ENCODE results near the gene DENND5A. TPM values are rescaled to one million over a fixed set of nuclear protein-coding genes. Genes with fewer than 3 reads are reported as not detected.

Gene DENND5A
- total and polyA plus RNA-seq, 9 of the 15 experiments (the other 6 are each of a cell fraction or from before 2014, with no cell fraction given), result 11.7 to 130 (median 46.3) TPM

- peaks cover 87% of the 10 kb centered on the region for H3K79me2 ChIP-seq (ENCODE audit: control insufficient read depth, insufficient read depth, low read length)
- H3K27me3 ChIP-seq (ENCODE audit: control insufficient read depth in 2 of 2, insufficient read depth in 2 of 2, low read length in 2 of 2), result no peaks in the 10 kb centered on the region
- no peaks in the 10 kb centered on the region for H3K36me3 ChIP-seq (ENCODE audit: control insufficient read depth, insufficient read depth, low read length)
- no peak overlapping the region for H2AFZ ChIP-seq (ENCODE audit: low read depth, low read length)
- ATAC-seq (peak; percentile 32), DNase-seq (ENCODE audit: extremely low read depth in 1 of 4, low spot score in 3 of 4) (no peak), FAIRE-seq (no peak)
- H3K4me1 ChIP-seq (replicated peaks in 1 of 2; ENCODE audit: control insufficient read depth in 2 of 2, insufficient read depth in 2 of 2, low read length in 2 of 2), result peaks cover 13 to 20% of the 10 kb centered on the region in 2 experiments; a peak in 4 of 5 replicates
- H3K4me3 ChIP-seq, result no peak overlapping the region
- ChIA-PET CTCF (ENCODE audit: low intra/inter-chr PET ratio) (no interaction called here), POLR2A (interaction anchor here (0.6 to 4.7 kb wide), 6 partner anchors 10 to 42 kb away, joined by 3 to 14 read pairs (median 4); no protein-coding TSS in a partner anchor)
- no peaks in the 10 kb centered on the region for H3K9me3 ChIP-seq (replicated peaks; ENCODE audit: control insufficient read depth, insufficient read depth, low read depth, low read length)
- in situ Hi-C loops (cut with MboI) (no loop called here), intact Hi-C loops (cut with micrococcal nuclease) (no loop called here)
- no peak overlapping the region for H3K4me2 ChIP-seq (ENCODE audit: insufficient read depth, low read length)
- 65% methylated on average over 3 of the region's 3 CpGs for WGBS (ENCODE audit: insufficient coverage, low coverage, missing lambda C conversion rate)
- BruUV-seq (replicated peaks), result no TSS peak
- no peaks in the 10 kb centered on the region; the same call in 1 of the 2 replicates for H4K20me1 ChIP-seq (replicated peaks; ENCODE audit: control insufficient read depth, insufficient read depth, low read length)
- H3K9me1 ChIP-seq (ENCODE audit: control insufficient read depth, insufficient read depth, low read length), result no peaks in the 10 kb centered on the region
- H3K27ac ChIP-seq (ENCODE audit: extremely low read depth, low read depth, low read length), result peak overlapping the region; percentile 40; the same call in 2 of the 3 replicates
- H3K9ac ChIP-seq (ENCODE audit: insufficient read depth in 1 of 2, low read depth in 2 of 2, low read length in 2 of 2), result no peak overlapping the region
- TF ChIP-seq XRCC3 (IDR thresholded peaks at IDR 0.05) (no peak), KDM2B (CRISPR knock-in tag; IDR thresholded peaks at IDR 0.05) (no peak), ZNF217 (CRISPR knock-in tag; IDR thresholded peaks at IDR 0.05) (no peak), NFE2L1 (tag; IDR thresholded peaks at IDR 0.05; ENCODE audit: borderline replicate concordance, low read depth) (no peak), DDX20 (tag; IDR thresholded peaks at IDR 0.05; ENCODE audit: low read depth) (no peak), SMC3 (conservative IDR thresholded peaks at IDR 0.05; ENCODE audit: insufficient read depth, low read depth, low read length) (no peak), NFRKB (IDR thresholded peaks at IDR 0.05; ENCODE audit: low read depth) (no peak), RBM22 (IDR thresholded peaks at IDR 0.05; ENCODE audit: low read depth, low read length, poor library complexity, severe bottlenecking) (no peak), ZNF311 (CRISPR knock-in tag; IDR thresholded peaks at IDR 0.05) (no peak), POLR3G (IDR thresholded peaks at IDR 0.05; ENCODE audit: extremely low read depth, insufficient read length, insufficient replicate concordance) (no peak), TEAD2 (tag; IDR thresholded peaks at IDR 0.05) (no peak), ZNF324 (CRISPR knock-in tag; IDR thresholded peaks at IDR 0.05) (no peak)
Observed at GRCh38 chr11:9230296-9230695, 34.9 kb downstream of the DENND5A start.
